GM19023 (cell line): ENCODE data around the gene GPC3.

Source experiments
- ATAC-seq: cut with Tn5 transposase; IDR thresholded peaks from one replicate; pipeline ENCODE4 v1.9.1; 2021; ENCODE audit warnings: mild to moderate bottlenecking, moderate library complexity; ENCODE audit not compliant: unreplicated experiment

GPC3 gene

GRCh38 chrX:133852837-133853356, 132.5 kb downstream of the GPC3 start:
- ATAC-seq = no peak

GRCh38 chrX:133852401-133852800, 133.0 kb downstream of the GPC3 start:
- no peak for ATAC-seq

GRCh38 chrX:133850399-133850798, 135.0 kb downstream of the GPC3 start:
- no peak for ATAC-seq

- no peak for ATAC-seq
Observed at GRCh38 chrX:133849676-133850075, 135.7 kb downstream of the GPC3 start.

GRCh38 chrX:133847340-133847994, 137.9 kb downstream of the GPC3 start:
- ATAC-seq = no peak

- ATAC-seq = no peak
Observed at GRCh38 chrX:133846311-133846710, 139.1 kb downstream of the GPC3 start.

GRCh38 chrX:133840415-133840814, 145.0 kb downstream of the GPC3 start:
- ATAC-seq = no peak

GRCh38 chrX:133838761-133839676, 146.4 kb downstream of the GPC3 start:
- ATAC-seq = no peak

- ATAC-seq = no peak
Observed at GRCh38 chrX:133837091-133837490, 148.3 kb downstream of the GPC3 start.

GRCh38 chrX:133836561-133836960, 148.8 kb downstream of the GPC3 start:
- ATAC-seq = no peak

- no peak for ATAC-seq
Observed at GRCh38 chrX:133834771-133835170, 150.6 kb downstream of the GPC3 start.

- ATAC-seq = no peak
Observed at GRCh38 chrX:133819546-133819945, 165.8 kb downstream of the GPC3 start.

GRCh38 chrX:133818019-133818418, 167.4 kb downstream of the GPC3 start:
- ATAC-seq = no peak

GRCh38 chrX:133815496-133815895, 169.9 kb downstream of the GPC3 start:
- no peak for ATAC-seq

- ATAC-seq = no peak
Observed at GRCh38 chrX:133813971-133814370, 171.4 kb downstream of the GPC3 start.

- ATAC-seq = no peak
Observed at GRCh38 chrX:133812402-133812801, 173.0 kb downstream of the GPC3 start.

GRCh38 chrX:133810925-133811324, 174.5 kb downstream of the GPC3 start:
- ATAC-seq = no peak

- no peak for ATAC-seq
Observed at GRCh38 chrX:133804072-133804471, 181.3 kb downstream of the GPC3 start.

- ATAC-seq = no peak
Observed at GRCh38 chrX:133796282-133796681, 189.1 kb downstream of the GPC3 start.

- ATAC-seq = no peak
Observed at GRCh38 chrX:133794126-133794525, 191.3 kb downstream of the GPC3 start.

- no peak for ATAC-seq
Observed at GRCh38 chrX:133793626-133794025, 191.8 kb downstream of the GPC3 start.
